Gastroesophageal sphincter (tissue), 4 donors: ENCODE measurements around the gene PIAS3. TPM values are rescaled to one million over a fixed set of nuclear protein-coding genes. Genes with fewer than 3 reads are reported as not detected.

ENCODE experiments used
- ATAC-seq: fragments of 150-250 bp; one replicate; pipeline ENCODE4 v1.9.1; 2016; ENCODE audit warnings: mild to moderate bottlenecking, moderate library complexity
- H3K27ac ChIP-seq, 4 donors: fragments of 200-600 bp; sonication (generic) in 3 of 4; 1 replicate in 3 of 4; 2 replicates in 1 of 4; pipeline ENCODE4 v1.5.1; 2016 to 2019
- H3K27me3 ChIP-seq: fragments of 200-600 bp; sonication (generic); one replicate; pipeline ENCODE4 v1.5.1; 2019
- H3K36me3 ChIP-seq, 2 donors: fragments of 200-600 bp; sonication (generic); one replicate each; pipeline ENCODE4 v1.5.1; 2019; ENCODE audit warnings: control low read depth in 1 of 2
- H3K4me1 ChIP-seq, 3 donors: fragments of 200-600 bp; sonication (generic); 1 replicate in 2 of 3; 2 replicates in 1 of 3; pipeline ENCODE4 v1.5.1; 2016 to 2019; ENCODE audit warnings: control low read depth in 2 of 3
- H3K4me3 ChIP-seq, 2 donors: fragments of 200-600 bp; sonication (generic); one replicate each; pipeline ENCODE4 v1.5.1; 2019; ENCODE audit warnings: mild to moderate bottlenecking in 1 of 2, moderate library complexity in 1 of 2
- H3K9me3 ChIP-seq, 3 donors: fragments of 200-600 bp; sonication (generic); one replicate each; pipeline ENCODE4 v1.5.1; 2017 to 2019; ENCODE audit warnings: control low read depth in 2 of 3
- EP300 ChIP-seq: sonication (generic); formaldehyde crosslinking; IDR thresholded peaks from one replicate; pipeline ENCODE4 v1.6.1; 2017; ENCODE audit warnings: antibody characterized with exemption, mild to moderate bottlenecking
- POLR2A ChIP-seq, 2 donors: fragments of 450-650 bp; IDR thresholded peaks; one replicate each; pipeline ENCODE4 v1.6.1; 2017; ENCODE audit warnings: antibody characterized with exemption in 2 of 2, mild to moderate bottlenecking in 2 of 2, moderate library complexity in 1 of 2
- POLR2AphosphoS5 ChIP-seq: sonication (generic); formaldehyde crosslinking; IDR thresholded peaks from one replicate; pipeline ENCODE4 v1.6.1; 2017; ENCODE audit warnings: antibody characterized with exemption
- WGBS, 2 donors: methylation state at CpG; one replicate each; pipeline ENCODE4 v1.1.5; 2018; ENCODE audit warnings: low coverage in 1 of 2; 5-methylcytosine and 5-hydroxymethylcytosine counted together
- total RNA-seq, 4 donors: library from RNA; depleted of rRNA; stranded (reverse); fragments of >200 nt; gene quantifications; one replicate each; pipeline ENCODE4 v1.1.0, GENCODE V29; 2016
- TF ChIP-seq, protein P1 (sequence below), 4 experiments: fragments of 200-600 bp in 2 of 4; fragments of 450-650 bp in 2 of 4; sonication (generic) in 1 of 4; IDR thresholded peaks; one replicate each; pipeline ENCODE4 v1.5.1; 2017 to 2019; ENCODE audit warnings: antibody characterized with exemption in 4 of 4, mild to moderate bottlenecking in 2 of 4, moderate library complexity in 2 of 4

The PIAS3 gene
- total RNA-seq, 4 donors from 2014 or later: 14.0 to 26.0 (median 19.2) TPM

- WGBS, 2 donors: 0 to 1% methylated on average over 11 to 13 of the region's 41 CpGs
- peak; percentile 91 for ATAC-seq
- TF ChIP-seq EP300: no peak
- peak; percentile 58 for TF ChIP-seq POLR2AphosphoS5
- TF ChIP-seq POLR2A (IDR thresholded peaks at IDR 0.05): peak; percentile 77 to 85
- TF ChIP-seq, protein P1, sequence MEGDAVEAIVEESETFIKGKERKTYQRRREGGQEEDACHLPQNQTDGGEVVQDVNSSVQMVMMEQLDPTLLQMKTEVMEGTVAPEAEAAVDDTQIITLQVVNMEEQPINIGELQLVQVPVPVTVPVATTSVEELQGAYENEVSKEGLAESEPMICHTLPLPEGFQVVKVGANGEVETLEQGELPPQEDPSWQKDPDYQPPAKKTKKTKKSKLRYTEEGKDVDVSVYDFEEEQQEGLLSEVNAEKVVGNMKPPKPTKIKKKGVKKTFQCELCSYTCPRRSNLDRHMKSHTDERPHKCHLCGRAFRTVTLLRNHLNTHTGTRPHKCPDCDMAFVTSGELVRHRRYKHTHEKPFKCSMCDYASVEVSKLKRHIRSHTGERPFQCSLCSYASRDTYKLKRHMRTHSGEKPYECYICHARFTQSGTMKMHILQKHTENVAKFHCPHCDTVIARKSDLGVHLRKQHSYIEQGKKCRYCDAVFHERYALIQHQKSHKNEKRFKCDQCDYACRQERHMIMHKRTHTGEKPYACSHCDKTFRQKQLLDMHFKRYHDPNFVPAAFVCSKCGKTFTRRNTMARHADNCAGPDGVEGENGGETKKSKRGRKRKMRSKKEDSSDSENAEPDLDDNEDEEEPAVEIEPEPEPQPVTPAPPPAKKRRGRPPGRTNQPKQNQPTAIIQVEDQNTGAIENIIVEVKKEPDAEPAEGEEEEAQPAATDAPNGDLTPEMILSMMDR (IDR thresholded peaks at IDR 0.05): peak in 2 of 4 experiments; percentile 22 to 43
Measured at GRCh38 chr1:145859491-145860023, 676 bp upstream of the PIAS3 start.

GRCh38 chr1:145858238-145858900 lies 512 bp downstream of the PIAS3 start:
- H3K4me3 ChIP-seq: peak overlapping the region; percentile 85 to 89
- H3K27ac ChIP-seq: peak overlapping the region; percentile 75 to 95 (median 89)
- no peaks in the 10 kb centered on the region for H3K27me3 ChIP-seq
- peaks cover 3 to 30% (median 5%) of the 10 kb centered on the region in 3 donors for H3K4me1 ChIP-seq
- WGBS, 2 donors: 0 to 1% methylated on average over 11 to 18 of the region's 35 CpGs
- peaks cover 0 to 38% of the 10 kb centered on the region in 2 donors for H3K36me3 ChIP-seq
- ATAC-seq: peak; percentile 8
- no peak for TF ChIP-seq POLR2A (IDR thresholded peaks at IDR 0.05)
- TF ChIP-seq, protein P1 (IDR thresholded peaks at IDR 0.05): no peak
- no peak for TF ChIP-seq POLR2AphosphoS5
- TF ChIP-seq EP300: no peak
- H3K9me3 ChIP-seq: no peaks in the 10 kb centered on the region

More at GRCh38 chr1:145859491-145860023, 676 bp upstream of the PIAS3 start:
- H3K4me3 ChIP-seq: peak overlapping the region; percentile 85 to 89
- peak overlapping the region; percentile 75 to 95 (median 89) for H3K27ac ChIP-seq
- H3K9me3 ChIP-seq: no peaks in the 10 kb centered on the region
- no peaks in the 10 kb centered on the region for H3K27me3 ChIP-seq
- H3K4me1 ChIP-seq: peaks cover 3 to 33% (median 5%) of the 10 kb centered on the region in 3 donors
- H3K36me3 ChIP-seq: peaks cover 0 to 26% of the 10 kb centered on the region in 2 donors

GRCh38 chr1:145857170-145857569 lies 1.7 kb downstream of the PIAS3 start:
- no peak for ATAC-seq
- Histone ChIP-seq H3K36me3 (peaks cover 0 to 50% of the 10 kb centered on the region in 2 donors), H3K4me3 (no peak overlapping the region), H3K27ac (no peak overlapping the region), H3K9me3 (no peaks in the 10 kb centered on the region), H3K27me3 (no peaks in the 10 kb centered on the region), H3K4me1 (peaks cover 3 to 25% (median 5%) of the 10 kb centered on the region in 3 donors)
- TF ChIP-seq, protein P1 (IDR thresholded peaks at IDR 0.05): no peak
- no peak for TF ChIP-seq POLR2A (IDR thresholded peaks at IDR 0.05)
- no peak for TF ChIP-seq POLR2AphosphoS5
- TF ChIP-seq EP300: no peak
- 40 to 83% methylated on average over 1 to 2 of the region's 4 CpGs for WGBS, 2 donors

DNA sequence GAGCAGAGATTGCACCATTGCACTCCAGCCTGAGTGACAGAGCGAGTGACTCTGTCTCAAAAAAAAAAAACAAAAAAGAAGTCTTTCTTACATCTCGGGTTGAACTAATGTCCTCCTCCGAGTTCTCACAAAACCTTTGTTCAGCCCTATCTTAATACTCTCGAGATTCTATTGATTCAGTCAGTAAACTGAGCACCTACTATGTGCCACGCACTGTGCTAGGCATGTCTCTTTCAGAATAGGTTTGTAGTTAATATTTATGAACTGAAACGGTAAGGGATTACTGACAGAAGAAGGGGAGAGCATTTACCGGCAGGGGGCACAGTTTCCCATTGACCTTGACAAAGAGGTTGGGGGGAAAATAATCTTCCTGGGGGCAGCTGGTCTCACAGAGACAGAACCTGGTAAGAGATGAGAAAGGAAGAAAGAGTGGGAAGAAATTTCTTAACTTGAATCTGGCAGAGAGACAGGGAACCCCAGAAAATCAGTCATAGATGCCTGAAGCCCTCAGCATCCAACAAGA lies 3.4 kb downstream of the PIAS3 start:
- 75 to 90% methylated on average over 6 to 7 of the region's 7 CpGs for WGBS, 2 donors
- H3K4me1 ChIP-seq: peaks cover 3 to 25% (median 5%) of the 10 kb centered on the region in 3 donors
- ATAC-seq: no peak
- peaks cover 0 to 66% of the 10 kb centered on the region in 2 donors for H3K36me3 ChIP-seq
- no peaks in the 10 kb centered on the region for H3K9me3 ChIP-seq
- no peak overlapping the region for H3K4me3 ChIP-seq
- no peak overlapping the region for H3K27ac ChIP-seq
- TF ChIP-seq, protein P1 (IDR thresholded peaks at IDR 0.05): no peak
- TF ChIP-seq EP300 (no peak), POLR2AphosphoS5 (no peak), POLR2A (IDR thresholded peaks at IDR 0.05) (no peak)
- no peaks in the 10 kb centered on the region for H3K27me3 ChIP-seq
